Activated CD4-positive, alpha-beta T cell treated with anti-CD3 and anti-CD28 coated beads, Interleukin-2, amount 50 U/mL, for 48 hours (primary cell): Measurements from ENCODE around the gene GLTP.
"Not testable (repeated sequence)": the region's sequence is repeated elsewhere in the genome, so short reads cannot be mapped to it uniquely, and the experiment has no call there.

Source experiments
- DNase-seq, 2 experiments: peaks; one replicate each; pipeline ENCODE4 v3.0.0-alpha.2; 2020

The GLTP gene

DNA sequence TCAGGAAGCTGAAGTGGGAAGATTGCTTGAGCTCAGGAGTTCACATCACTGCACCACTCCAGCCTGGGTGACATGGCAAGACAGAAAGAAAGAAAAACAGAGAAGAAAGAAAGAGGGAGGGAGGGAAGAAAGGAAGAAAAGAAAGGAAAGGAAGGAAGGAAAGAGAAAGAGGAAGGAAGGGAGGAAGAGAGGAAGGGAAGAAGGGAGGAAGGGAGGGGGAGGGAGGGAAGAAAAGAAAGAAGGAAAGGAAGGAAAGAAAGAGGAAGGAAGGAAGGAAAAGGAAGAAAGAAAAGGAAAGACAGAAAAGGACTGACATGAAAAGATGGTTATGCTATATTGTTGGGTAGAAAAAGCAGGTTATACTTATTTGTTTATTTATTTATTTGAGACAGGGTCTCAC is 3.9 kb downstream of the GLTP start:
- DNase-seq, result no peak

DNA sequence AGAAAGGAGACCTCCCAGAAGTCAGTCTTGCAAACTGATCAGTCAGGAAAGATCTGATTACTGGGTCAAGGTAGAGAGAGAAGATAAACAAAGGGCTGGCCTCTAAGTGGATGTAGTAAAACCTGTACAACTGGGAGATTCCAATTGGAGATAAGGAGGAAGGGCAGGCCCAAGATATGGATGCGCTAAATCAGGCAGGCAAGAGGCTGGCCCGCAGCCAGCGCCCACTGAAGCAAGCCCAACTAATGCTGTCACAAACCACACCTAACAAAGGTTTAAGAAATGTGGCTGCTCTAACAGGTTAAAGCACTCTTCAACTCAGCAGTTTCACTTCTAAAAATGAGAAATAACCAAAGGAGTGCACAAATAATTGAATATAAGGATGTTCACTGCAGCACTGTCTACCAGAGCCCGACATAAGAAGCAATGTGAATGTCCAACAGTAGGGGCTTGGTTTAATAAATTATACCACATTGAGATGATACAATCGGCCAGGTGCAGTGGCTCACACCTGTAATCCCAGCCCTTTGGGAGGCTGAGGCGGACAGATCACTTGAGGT is 4.7 kb downstream of the GLTP start:
- no peak for DNase-seq

DNA sequence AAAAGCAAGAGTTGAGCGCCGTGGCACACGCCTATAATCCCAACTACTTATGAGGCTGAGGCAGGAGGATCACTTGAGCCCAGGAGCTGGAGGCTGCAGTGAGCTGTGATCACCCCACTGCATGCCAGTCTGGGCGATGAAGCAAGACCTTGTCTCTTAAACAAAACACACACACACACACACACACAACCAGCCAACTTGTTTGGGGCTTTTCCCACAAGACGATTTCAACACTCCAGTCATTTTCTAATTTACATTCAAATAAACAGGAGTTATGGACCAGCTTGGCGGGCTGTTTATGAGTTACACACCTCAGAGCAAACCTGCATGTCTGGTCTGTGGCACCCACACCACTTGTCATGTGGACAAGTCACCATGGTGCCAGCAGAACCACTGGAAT is 6.7 kb downstream of the GLTP start:
- no peak for DNase-seq

DNA sequence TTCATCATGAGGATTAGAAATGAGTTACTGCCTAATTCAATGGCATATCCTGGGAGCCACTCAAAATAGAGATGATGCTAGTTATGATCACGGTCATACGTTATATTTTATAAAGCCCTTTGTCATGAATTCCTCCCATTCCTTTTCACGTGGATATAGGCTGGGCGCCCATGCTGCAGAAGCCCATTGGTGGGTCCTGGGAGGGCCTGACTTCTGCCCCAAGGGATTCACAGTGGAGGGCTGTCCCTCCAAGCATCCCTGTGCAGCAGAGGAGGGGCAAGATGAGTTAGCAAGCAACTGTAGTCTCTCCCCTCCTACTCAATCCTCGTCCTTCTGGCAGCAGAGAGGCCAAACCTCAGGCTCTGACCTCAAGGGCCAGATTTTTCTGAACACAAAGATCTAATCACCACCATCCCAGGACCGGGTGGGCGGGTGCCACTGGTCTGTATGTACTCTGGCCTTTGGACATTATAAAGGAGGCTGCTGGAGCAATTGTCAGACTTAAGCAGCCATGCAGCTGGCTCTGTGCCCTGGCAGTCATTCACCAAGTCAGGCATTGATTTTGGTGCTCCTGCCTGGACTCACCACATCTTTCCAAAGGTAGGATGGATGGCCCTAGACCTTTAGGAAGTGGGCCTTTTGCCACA is 8.6 kb downstream of the GLTP start:
- DNase-seq, result no peak

DNA sequence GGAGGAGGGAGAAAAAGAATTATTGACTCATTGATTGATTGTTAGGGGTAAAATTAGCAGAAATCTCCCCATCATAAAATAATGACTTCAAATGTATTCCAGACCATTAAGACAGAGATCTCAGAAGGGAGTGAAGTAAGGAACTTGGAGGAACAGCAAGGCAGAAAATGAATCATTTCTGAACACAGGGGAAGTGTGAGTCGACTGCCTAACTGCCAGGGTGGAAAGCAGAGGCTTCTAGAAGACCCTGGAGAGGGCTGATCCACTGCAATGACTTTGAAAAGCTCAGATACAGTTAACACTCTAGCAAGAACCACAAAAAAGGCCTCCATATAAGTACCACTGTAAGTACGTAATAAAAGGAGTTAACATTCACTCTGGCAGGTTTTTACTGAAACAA is 9.7 kb downstream of the GLTP start:
- no peak for DNase-seq

DNA sequence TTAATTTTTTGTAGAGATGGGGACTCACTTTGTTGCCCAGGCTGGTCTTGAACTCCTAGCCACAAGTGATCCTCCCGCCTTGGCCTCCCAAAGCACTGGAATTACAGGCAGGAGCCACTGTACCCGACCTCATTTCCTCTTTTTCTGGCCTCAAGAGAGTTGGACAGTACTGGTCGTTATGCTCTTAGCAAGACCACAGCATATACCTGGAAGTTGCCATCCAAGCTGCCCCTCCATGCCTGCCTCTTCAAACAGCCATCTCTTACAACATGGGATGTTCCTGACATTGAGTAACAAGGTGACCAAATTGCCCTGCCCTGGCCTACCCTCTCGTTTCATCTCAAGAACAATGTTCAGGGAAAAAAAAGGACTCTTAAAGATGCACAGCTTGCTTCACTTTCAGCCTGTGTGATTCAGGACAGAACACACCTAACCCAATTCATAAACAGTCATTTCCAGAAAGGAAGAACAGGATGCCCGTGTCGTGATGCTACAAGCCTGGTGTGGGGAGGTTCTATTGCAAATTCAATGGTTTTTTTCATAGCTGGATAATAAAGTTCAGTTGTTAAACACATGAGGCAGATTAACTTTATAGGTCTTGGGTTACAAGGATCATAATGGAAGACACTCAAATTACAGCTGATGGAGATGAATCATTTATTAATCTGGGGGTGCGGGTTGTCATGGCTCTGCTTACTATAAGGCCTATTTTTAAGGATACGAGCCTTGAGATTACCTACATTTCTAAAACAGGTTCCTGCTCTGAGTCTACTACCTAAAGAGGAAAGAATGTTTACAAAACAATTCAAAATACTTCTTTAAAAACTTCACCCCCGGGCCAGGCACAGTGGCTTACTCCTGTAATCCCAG is 11.9 kb downstream of the GLTP start:
- peak in 1 of 2 experiments; percentile 5 for DNase-seq

DNA sequence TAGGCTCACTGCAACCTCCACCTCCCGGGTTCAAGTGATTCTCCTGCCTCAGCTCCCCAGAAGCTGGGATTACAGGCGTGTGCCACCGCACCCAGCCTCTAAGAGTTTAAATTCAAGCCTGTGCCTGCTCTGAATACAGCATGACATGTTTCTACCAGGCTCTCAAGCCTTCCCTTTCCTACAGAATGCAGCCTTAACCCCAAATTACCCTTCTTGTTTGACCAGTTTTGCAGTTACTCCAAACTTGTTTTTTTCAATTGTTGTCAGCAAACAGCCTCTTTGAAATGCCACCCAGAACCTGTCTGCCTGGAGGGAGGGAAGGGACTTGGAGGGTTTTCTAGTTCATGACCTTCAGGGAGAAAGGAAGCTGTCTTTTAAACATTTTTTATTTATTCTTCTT is 15.4 kb downstream of the GLTP start:
- no peak for DNase-seq

DNA sequence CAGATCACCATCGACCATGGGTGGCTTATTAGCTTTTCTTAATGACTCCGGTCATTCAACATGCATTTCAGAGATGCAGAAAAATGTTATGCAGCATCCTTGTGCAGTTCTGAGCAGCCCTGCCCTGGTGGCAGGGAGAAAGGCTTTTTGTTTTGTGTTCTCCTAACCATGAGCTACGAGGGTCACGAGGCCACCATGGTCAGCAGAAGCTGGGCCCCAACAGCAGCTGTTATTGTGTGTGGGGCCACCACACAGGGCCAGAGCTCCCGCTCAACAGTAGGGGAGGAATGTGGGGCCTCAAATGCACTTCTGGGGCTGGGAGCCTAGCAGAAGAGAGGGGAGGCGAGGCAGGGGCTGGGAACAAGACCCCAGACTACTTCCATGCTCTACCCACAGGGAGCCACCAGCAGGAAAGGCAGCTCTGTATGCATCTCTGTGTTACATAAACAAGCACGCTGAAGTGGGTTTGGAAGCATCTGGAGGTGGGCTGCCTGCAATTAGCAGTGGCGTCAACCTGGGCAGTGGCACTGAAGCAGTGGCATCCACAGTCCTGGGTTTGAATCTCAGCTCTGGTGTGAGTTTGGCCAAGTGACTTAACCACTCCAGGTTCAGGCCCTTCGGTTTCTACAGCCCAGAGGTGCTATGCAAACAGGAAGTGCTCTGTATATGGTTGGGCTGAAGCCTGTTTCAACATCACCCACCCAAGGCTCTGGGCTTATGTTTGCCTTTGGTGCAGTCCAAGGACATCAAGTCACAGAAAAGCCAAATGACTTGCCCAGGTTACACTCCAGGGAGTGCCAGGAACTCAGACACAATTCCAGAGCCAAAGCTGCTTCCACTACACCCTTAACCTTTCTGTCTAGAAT is 16.3 kb downstream of the GLTP start:
- DNase-seq, result no peak

DNA sequence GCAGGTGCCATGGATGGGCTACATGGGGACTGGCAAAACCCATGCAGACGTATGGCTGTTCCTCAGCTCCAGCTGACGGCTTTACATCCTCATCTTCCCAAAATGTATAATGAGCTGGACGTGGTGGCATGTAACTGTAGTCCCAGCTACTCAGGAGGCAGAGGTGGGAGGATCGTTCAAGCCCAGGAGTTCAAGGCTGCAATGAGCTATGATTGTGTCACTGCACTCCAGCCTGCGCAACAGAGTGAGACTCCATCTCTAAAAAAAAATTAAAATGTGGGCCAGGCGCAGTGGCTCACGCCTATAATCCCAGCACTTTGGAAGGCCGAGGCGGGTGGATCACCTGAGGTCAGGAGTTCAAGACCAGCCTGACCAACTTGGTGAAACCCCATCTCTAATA is 17.9 kb downstream of the GLTP start:
- DNase-seq, result not testable (repeated sequence)

DNA sequence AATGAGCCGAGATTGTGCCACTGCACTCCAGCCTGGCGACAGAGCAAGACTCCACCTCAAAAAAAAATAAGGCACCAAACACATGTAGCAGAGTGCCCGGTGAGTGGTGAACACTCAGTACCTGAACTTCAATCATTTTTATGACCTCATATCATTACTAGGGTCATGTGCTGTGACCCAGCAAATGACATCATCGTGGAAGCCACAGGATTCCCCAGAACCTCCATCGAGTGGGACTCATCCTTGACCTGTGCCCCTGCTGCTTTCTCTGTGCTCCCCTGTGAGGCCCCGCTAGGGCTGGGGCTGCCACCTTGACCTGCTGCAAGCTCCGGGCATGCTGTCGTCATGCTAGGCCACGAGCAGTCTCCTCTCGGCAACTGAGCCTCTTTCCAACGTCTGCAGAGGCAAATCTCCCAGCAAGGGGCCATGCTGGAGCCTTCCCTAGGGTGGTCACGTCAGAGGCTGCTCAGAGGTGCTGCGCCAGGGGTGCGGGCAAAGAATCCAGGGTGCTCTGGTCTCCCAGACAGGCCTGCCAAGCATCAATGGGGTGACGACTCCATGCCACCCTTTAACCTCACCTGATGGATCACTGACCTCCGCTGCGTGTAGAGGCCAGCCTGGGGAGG is 18.5 kb downstream of the GLTP start:
- DNase-seq, result no peak

DNA sequence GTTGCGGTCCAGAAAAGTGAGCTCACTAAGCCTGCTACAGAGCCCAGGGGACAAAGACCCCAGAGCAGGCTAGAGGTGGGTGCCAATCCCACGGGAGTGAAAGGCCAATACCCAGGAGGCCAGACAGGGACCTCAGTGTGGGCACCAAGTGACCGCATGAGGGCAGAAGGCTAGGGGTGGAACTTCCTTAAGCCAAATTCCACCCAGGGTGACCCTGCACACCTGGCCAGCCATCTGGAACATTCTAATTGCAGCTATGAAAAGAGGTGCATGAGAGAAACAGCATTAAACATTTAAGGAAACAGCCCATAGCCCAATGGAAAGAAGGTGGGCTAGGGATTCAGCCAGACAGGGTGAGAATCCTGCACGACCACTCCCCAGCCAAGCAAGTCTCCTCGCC is 19.4 kb downstream of the GLTP start:
- no peak for DNase-seq

DNA sequence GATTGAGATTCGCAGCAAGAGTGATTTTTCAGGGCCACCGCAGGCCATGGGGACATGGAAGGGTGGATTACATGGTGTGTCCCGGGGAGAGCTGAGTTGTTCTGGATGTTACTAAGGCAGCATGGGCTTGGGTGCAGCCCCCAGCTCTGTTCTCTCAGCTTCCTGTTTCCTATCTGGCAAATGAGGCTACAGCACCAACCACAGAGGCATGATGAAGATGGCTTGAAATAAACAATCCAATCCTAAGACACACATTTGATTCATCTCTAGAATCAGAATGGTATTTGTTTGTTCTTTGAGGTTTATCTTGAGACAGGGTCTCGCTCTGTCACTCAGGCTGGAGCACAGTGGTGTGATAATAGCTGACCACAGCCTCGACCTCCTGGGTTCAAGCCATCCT is 21.6 kb downstream of the GLTP start:
- DNase-seq, result no peak

DNA sequence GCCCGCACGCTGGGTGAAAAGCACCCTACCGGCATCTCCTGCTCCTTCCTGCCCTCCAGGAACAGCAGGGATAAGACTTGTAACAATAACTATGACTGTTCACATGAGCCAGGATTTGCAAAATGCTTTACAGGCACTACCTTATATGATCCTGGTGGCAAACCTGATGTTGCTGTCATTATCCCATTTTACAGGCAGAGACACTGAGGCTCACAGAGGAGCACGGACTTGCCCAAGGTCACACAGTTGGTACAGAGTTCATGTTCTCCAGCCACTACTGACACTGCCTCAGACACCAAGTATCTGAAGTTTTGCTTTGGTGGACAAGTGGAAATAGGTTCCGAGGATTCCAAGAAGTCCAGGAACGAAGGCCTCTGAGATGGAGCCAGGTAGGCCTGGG is 22.6 kb downstream of the GLTP start:
- DNase-seq, result no peak

DNA sequence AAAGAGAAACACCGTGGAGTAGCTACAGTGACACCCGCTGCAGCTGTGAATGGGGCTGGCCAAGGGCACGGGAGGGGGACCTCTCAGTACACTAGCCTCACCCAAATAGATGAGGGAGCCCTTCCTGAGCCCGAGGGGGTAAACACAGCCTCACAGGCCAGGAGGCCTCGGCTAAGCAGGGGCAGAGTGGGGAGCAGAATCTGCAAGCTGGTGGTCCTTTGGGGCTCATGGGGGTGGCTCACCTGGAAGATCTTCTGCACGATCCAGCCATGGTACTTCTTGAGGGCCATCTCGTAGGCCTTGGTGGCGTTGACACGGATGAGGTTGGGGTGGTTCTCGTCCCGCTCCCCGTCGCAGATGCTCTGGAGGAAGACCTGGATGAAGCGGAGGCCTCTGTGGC is 25.0 kb downstream of the GLTP start:
- DNase-seq, result no peak

DNA sequence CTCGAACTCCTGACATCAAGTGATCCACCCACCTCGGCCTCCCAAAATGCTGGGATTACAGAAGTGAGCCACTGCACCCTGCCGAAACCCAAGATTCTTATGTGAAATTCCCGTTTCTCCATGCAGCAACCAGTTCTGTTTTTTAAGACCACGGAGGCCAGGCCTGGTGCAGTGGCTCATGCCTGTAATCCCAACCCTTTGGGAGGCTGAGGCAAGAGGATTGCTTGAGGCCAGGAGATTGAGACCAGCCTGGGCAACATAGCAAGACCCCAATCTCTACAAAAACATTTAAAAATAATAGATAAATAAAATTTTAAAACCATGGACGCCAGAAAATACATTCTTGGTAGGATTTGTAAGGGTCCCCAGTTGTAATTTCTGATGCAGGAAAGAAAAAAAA is 29.8 kb downstream of the GLTP start:
- DNase-seq, result not testable (repeated sequence)

DNA sequence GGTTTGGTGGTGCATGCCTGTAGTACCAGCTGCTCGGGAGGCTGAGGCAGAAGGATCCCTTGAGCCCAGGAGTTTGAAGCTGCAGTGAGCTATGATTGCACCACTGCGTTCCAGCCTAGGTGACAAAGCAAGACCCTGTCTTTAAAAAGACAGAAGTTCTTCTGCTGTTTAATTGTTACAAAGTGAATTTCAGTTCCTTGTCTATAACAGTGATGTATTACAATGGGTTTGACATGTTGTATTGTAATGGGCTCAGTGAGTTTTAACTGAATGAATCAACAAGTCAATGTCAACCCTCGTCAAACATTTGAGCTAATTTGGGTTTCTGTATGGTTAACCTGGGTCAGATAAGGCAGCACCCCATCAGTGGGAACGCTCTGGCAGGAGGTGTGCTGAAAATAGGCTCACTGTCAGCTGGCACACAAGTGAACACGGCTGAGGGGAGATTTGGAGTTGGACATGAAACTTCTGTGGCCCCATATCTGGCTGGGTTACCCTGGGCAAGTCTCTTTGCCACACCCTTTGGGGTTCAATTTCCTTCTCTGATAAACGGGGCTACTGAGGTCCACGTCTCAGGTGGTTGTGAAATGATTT is 33.1 kb downstream of the GLTP start:
- no peak for DNase-seq

DNA sequence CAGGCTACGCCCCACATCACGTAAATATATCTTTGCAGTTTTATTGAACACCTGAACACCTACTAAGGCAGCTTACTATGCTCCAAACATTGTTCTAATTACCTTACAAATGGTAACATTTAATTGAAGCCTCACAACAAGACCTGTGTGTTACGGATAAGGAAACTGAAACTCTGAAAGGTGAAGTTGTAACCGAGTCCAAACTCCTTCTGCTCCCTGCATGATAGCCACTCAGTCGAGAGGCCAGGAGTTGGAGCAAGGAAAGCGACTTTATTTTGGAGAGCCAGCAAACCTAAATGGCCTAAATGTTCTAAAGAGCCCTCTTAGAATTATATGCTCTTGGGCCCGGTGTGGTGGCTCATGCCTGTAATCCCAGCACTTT is 34.5 kb downstream of the GLTP start:
- DNase-seq, result no peak

DNA sequence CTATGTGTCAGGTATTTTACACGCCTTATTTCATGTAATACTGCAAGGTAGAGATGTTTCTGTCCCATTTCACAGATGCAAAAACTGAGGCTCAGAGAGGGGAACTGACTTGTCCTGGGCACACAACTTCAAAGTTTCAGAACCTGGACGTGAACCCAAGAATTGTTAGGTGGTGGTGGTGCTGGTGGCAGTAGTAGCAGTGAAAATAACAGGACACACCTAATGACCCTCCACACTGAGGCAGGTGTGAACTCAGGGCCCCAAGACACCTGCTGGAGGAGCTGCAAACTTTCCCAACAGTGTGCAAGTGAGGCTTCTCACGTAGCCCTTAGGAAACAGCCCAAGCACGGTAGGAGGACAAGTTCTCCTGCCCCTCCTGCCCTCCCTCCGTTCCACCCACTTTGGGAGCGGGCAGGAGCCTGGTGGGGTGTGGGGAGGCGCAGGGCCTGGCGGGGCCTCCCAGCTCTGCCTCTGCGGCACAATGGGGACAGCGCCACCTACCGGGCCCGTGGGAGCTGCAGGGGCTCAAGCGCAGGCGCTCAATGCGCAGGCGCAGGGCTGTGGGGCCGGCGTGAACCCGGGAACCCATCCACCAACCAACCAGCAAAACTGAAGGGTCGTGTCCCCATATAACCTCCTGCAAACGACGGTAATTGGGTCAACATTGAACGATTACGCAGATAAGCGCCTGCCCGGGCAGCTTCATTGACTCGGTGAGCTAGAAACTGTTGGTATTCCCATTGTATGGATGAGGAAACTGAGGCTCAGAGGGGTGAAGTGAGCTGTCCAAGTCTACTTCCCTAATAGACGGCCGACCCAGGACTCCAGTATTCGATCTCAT is 35.1 kb downstream of the GLTP start:
- peak; percentile 93 to 95 for DNase-seq

DNA sequence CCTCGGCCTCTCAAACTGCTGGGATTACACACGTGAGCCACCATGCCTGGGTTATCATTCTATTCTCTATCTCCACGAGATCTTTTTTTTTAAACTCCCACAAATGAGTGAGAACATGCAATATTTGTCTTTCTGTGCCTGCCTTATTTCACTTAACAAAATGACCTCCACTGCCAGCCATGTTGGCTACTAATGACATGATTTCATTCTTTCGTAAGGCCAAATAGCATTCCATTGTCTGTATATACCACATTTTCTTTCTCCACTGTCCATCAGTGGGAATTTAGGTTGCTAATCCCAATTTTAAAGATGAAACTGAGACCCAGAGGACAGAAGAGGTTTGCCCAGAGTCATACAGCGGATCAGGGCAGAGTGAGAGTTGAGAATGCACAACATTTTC is 36.2 kb downstream of the GLTP start:
- DNase-seq, result no peak

DNA sequence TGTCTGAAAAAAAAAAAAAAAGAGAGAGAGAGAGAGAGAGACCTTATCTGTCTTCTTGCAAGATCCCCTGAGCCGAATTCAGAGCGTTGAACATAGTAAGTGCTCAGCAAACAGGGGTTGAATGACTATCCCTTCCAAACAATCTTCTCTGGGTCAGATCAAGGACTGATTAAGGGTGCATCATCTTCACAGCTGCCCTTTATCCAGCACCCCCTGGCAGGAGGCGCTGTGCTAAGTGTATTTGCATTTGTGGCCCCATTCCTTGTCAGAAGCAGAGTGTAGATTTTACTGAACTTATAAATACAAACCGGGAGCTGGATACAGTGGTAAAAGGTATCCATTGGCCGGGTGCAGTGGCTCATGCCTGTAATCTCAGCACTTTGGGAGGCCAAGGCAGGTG is 38.3 kb downstream of the GLTP start:
- DNase-seq, result no peak

DNA sequence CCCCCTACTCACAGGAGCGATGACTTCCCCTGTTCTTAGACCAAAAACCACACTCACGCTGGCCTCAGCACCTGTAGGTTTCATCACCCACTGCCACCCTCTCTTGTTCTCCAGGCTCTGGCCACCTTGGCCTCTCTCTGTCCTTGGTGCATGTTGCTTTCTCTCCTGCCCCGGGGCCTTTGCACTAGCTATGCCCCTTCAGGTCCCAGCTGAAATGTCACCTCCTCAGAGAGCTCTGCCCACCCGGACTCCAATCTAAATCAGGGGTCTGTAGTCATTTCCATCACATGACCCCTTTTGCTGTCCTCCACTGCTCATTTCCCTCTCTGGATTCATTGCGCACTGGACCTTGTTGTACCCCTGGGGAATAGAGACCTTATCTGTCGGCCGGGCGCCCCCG is 39.0 kb downstream of the GLTP start:
- no peak for DNase-seq
